ENCODE data around the gene MCC.
A peak's percentile ranks its signal among the peaks of the same experiment; 100 is the strongest.

MCC gene

DNA sequence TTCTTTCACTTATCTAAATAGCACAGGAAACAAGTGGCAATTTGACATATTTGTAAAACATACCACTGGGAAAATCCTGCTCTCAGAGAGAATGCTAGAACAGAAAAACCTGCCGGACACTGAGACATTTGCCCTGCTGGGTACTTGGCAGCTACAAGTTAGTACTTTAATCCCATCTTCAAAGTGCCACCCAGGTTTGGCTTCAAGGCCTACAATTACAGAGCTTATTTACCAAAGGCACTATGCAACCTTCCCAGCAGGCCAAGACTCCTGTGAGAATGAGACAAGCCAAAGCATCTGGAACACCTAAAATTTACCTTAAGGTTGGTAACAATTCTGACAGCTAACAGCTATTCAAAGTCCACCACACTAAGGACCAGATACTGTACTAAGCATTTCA, 131.8 kb downstream of the MCC start:
- no peak for TF ChIP-seq POLR2A (IDR thresholded peaks at IDR 0.05; ENCODE audit: low read depth, low read length)
- no peak for DNase-seq (ENCODE audit: insufficient read length, low spot score)
- FAIRE-seq: no peak

DNA sequence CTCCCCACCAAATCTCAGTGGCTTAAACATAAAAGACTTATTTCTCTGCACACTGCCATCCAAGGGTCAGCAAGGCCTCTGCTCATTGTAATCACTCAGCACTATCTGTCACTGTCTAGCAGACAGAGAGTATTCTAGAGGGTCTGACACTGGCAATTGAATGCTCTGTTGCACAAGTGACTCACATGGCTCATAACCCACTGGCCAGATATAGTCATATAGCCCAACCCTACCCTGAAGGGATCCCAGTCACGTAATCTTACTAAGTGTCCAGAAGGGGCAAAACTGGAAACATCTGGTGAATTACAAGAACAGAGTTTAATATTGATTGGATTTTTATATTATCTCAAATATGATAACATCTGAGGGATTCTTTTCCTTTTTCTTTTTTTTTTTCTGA, 134.2 kb downstream of the MCC start:
- FAIRE-seq (no peak), DNase-seq (ENCODE audit: insufficient read length, low spot score) (no peak)
- TF ChIP-seq POLR2A (IDR thresholded peaks at IDR 0.05; ENCODE audit: low read depth, low read length): no peak

DNA sequence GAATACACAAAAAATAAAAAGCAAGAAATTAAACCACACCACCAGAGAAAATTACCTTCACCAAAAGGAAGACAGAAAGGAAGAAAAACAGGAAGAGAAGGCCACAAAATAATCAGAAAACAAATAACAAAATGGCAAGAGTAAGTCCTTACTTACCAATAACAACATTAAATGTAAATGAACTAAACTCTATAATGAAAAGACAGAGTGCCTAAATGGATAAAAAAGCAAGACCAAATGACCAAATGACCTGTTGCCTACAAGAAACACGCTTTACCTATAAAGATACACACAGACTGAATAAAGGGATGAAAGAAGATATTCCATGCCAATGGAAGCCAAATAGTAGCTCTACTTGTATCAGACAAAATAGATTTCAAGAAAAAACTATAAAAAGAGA, 140.7 kb downstream of the MCC start:
- FAIRE-seq (no peak), DNase-seq (ENCODE audit: insufficient read length, low spot score) (no peak)
- TF ChIP-seq POLR2A (IDR thresholded peaks at IDR 0.05; ENCODE audit: low read depth, low read length): no peak

DNA sequence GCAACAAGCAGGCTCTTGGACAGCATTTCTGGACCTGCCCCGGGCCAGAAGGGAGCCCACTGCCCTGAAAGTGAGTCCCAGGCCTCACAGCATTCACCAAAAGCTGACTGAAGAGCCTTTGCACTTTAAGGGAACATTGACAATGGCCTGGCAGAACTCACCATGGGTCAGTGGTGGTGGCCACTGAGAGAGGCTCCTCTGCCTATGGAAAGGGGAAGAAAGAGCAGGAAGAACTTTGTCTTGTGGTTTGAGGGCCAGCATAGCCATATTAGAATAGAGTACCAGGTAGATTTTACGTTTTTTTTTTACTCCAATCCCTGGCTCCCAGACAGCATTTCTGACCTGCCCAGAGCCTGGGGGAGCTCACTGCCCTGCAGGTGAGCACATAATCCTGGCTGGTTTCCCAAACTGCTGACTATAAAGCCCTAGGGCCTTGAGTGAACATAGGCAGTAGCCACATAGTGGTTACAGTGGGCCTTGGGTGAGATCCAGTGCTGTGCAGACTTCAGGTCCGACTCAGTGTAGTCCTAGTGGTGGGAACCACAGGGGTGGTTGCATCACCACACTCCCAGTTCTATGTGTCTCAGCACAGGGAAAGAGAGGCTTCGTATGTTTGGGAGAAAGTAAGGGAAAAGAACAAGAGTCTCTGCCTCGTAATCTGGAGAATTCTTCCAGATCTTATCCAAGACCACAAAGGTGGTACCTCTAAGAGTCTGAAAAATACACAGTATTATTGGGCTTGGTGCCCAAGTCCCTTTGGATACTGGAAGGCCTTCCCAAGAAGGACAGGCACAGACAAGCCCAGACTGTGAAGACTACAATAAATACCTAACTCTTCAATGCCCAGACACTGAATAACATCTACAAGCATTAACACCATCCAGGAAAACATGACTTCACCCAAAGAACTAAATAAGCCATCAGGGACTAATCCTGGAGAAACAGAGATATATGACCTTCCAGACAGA, 143.0 kb downstream of the MCC start:
- DNase-seq (ENCODE audit: insufficient read length, low spot score) (no peak), FAIRE-seq (peak; percentile 62)
- no peak for TF ChIP-seq POLR2A (IDR thresholded peaks at IDR 0.05; ENCODE audit: low read depth, low read length)

DNA sequence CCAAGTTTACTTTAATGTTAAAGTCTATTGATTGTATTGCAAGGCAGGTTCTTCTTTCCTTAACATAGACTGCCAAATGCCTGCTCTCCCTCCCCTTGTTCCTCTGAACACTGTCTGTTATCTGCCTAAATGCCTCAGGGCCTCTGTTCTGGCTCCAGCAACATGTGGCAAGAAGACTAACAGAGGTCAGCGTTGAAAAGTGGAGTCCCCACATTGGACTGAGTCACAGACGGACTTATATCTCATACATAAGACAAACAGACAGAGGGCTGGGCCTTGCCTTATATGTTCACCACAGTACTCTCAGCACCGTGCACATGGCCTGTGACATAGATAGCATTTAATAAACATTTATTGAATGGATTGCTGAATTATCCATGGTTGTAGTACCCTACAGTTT, 144.9 kb downstream of the MCC start:
- FAIRE-seq: no peak
- TF ChIP-seq POLR2A (IDR thresholded peaks at IDR 0.05; ENCODE audit: low read depth, low read length): no peak
- DNase-seq (ENCODE audit: insufficient read length, low spot score): no peak

DNA sequence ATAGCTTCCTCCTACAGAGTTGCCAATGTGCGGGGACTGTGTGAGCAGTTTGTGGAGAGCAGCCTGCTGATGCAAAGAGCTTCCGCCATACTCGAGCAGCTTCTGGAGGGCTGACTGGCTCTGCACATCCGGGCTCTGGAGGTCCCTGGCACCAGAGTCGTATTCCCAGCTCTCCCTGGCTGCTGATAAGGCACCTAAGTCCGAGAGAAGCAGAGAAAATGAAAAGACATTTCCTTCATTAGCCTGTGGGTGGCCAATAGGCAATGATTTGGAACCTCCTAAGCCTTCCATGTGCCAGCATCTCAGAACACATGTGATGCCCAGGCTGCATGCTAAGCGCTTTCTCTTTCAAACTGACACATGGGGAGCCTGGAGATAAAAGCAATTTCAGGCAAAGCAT, 147.7 kb downstream of the MCC start:
- DNase-seq (ENCODE audit: insufficient read length, low spot score) (peak; percentile 12), FAIRE-seq (no peak)
- TF ChIP-seq POLR2A (IDR thresholded peaks at IDR 0.05; ENCODE audit: low read depth, low read length): no peak

DNA sequence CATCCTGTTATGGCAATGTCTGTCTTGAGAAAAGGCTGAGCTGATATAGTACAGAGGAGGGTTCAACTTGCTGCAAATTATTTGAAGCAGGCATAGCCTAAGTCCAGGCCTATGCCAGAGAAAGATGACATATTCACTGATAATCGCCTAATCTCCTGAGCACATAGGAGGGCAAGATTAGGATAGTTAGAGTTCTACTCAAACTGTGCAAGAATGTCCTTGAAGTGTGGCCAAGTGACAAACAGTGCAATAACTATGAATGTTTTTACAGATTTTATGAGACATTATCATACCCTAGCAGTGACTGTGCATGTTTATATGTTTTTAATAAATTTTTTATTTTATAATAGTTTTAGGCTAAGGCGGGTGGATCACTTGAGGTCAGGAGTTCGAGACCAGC, 149.6 kb downstream of the MCC start:
- FAIRE-seq (no peak), DNase-seq (ENCODE audit: insufficient read length, low spot score) (no peak)
- TF ChIP-seq POLR2A (IDR thresholded peaks at IDR 0.05; ENCODE audit: low read depth, low read length): no peak

DNA sequence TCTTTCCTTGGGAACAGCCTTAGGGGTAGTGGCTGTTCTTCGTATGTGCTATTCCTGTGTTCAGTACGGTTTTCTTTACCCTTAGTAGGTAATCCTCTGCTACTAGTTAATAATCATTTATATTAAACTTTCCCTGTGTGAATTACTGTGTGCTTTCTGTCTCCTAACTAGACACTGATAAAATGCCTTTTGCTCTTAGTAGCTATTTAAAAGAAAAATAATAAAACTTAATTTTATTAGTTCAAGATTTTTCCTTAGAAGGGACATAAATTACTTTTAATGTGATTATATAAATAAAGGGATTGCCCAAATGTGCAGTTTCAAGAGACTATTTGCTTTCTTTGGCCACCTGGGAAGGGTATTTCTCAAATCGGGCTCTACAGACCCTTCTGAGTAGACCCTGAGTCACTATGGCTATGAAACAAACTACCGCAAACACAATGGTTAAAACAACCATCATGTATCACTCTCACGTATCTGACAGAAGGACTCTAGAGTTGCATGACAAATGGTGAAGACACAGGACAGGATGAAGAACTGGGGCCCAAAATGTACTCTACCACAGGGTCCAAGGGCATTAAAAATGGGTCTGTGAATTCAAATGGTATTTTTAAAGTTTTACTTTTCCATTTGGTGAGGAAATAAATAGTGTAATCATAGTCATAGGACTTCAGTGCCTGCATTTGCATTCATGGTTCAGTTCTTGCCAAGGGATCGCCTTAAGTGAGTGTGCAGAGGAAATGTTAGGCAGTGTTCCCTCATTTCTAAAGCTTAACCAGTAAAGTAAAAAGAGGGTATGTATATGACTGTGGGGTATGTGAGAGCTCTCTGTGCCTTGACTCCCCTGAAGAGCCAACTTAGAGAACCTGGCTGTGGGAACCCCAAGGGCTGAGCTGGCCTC, 150.5 kb downstream of the MCC start:
- no peak for TF ChIP-seq POLR2A (IDR thresholded peaks at IDR 0.05; ENCODE audit: low read depth, low read length)
- no peak for FAIRE-seq

DNA sequence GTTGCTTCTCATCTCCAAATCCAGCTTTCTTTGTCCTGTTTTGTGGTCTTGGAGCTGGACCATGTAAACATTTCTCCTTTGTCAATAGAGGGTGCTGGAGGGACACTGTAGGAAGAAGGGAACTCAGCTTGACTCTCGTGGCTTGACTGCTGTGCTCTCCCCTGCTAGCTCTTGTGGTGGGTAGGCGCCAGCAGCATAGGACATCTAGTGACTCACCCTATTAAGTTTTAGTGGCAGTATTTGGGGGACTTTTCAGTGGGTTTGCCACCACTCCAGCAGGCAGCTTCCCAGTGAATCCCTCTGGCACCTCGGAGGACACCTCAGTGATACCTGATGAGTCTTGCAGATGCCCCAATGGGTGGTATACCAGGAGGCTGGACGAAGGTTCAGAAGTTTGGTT, 151.3 kb downstream of the MCC start:
- peak; percentile 6 for DNase-seq (ENCODE audit: insufficient read length, low spot score)
- FAIRE-seq: peak; percentile 38
- no peak for TF ChIP-seq POLR2A (IDR thresholded peaks at IDR 0.05; ENCODE audit: low read depth, low read length)

More for the DNA sequence above, 150.5 kb downstream of the MCC start:
- no peak for DNase-seq (ENCODE audit: insufficient read length, low spot score)

DNA sequence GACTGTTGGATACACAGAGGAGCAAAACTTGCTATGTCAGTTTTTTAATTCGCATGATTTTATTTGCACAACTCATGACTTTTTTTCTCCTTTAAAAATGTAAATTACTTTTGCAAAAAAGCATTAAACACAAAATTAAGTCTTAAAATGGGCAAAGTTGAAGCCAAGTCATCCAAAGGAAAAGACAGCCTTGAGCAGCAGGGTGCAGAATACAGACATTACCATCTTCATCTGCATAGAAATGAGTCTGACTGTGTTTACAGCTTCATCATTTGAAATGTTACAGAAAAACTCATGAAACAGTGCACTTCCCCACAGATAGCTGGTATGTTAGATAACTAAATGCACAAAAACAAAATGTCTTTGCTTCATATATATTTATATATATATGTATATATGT, 154.8 kb downstream of the MCC start:
- DNase-seq (ENCODE audit: insufficient read length, low spot score): no peak
- TF ChIP-seq POLR2A (IDR thresholded peaks at IDR 0.05; ENCODE audit: low read depth, low read length): no peak
- no peak for FAIRE-seq

DNA sequence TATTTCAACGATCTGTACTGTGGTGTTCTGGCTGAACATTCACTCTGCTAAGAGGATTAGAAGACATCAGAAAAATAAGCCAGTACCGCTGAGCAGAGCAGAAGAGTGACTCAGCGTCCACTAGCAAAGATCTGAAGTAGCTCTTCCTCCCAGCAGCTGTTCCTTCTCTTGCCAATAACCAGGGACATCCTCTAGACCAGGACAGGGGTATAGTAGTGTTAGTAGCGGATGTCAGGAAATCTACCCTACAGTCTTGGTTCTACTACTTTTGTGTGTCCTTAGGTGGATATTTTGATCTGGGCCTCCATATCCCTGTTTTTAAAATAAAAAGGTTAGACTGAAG, 157.1 kb downstream of the MCC start:
- no peak for TF ChIP-seq POLR2A (IDR thresholded peaks at IDR 0.05; ENCODE audit: low read depth, low read length)
- DNase-seq (ENCODE audit: insufficient read length, low spot score): peak; percentile 42
- FAIRE-seq: peak; percentile 80

DNA sequence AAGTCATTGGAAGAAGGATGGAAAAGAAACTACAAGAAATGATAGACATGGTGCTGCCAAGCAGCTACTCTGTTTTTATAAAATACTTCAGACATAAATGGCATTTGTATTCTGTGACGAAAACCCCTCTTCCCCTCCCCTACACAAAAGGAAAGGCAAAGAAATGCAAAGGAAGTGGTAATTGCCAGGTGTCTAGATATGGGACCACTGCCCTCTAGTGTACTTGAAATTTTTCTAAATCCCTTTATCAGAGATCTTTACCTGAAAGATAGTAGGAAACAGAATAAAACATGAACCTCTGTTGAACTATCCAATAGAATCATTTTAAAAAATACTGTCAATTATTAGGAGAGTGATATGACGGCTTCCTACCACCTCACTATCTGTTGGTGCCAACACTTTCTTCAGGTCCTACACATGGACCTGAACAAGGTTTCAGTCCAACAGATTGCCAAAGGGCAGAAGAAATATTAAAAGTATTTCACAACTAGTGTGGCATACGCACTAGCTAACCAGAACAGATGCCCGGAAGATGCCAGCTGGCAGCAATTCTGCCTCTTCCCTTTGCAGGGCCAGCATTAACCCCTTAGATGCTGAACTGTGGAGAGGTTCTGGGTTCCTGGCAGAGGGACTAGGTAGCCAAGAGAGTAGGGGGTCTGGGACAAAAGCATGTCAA, 157.6 kb downstream of the MCC start:
- FAIRE-seq: peak; percentile 20
- DNase-seq (ENCODE audit: insufficient read length, low spot score): peak; percentile 16
- no peak for TF ChIP-seq POLR2A (IDR thresholded peaks at IDR 0.05; ENCODE audit: low read depth, low read length)

DNA sequence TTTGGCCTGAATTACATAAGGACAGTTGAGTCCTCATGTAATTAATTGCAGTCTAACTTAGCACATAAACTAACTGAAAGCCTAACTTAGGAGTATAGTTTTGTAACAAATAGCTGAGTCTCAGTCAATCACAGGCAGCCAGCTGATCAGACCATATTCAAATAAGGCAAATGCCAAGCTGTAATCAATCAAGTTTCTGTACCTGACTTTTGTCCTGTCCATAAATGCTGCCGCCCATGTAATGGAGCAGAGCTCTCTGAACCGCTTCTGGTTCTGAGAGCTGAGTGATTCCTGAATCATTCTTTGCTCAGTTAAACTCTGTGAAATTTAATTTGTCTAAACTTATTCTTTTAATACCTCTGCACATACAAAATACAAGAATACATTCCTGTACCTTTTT, 158.3 kb downstream of the MCC start:
- DNase-seq (ENCODE audit: insufficient read length, low spot score): no peak
- no peak for TF ChIP-seq POLR2A (IDR thresholded peaks at IDR 0.05; ENCODE audit: low read depth, low read length)
- FAIRE-seq: no peak

DNA sequence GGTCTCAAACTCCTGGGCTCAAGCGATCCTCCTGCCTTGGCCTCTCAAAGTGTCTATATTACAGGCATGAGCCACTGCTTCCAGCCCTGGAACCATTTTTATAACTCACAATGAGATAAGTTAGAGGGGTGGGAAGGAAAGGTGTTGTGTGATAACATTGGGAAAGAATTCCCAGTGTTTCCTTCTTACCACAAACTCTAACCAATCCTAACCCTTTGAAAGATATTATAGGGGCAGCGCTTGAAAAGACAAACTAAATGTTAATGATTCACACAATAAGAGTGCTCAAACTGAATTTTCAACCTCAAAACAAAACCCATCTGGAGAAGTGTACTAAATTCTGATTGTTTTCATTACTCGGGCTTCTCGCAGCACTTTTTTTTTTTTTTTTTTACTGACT, 163.2 kb downstream of the MCC start:
- FAIRE-seq: no peak
- TF ChIP-seq POLR2A (IDR thresholded peaks at IDR 0.05; ENCODE audit: low read depth, low read length): no peak
- DNase-seq (ENCODE audit: insufficient read length, low spot score): no peak

All from H54 (cell line).